Immature natural killer cell (primary cell): Measurements from ENCODE around the gene SERGEF. TPM values are rescaled to one million over a fixed set of nuclear protein-coding genes. Genes with fewer than 3 reads are reported as not detected.

Source experiments
- DNase-seq, 3 donors: peaks; one replicate each; pipeline ENCODE4 v3.0.0; 2022; ENCODE audit warnings: mixed read lengths in 1 of 3
- H3K27ac Mint-ChIP-seq, 6 donors: one replicate each; pipeline ENCODE4 v1.8.0; 2020; ENCODE audit warnings: mixed read lengths in 6 of 6, mild to moderate bottlenecking in 5 of 6, inconsistent platforms in 4 of 6, moderate library complexity in 3 of 6
- H3K27me3 Mint-ChIP-seq, 3 donors: one replicate each; pipeline ENCODE4 v1.8.0; 2020 to 2021; ENCODE audit warnings: low read depth in 3 of 3, mild to moderate bottlenecking in 3 of 3, mixed read lengths in 3 of 3, moderate library complexity in 3 of 3, inconsistent platforms in 1 of 3
- H3K36me3 Mint-ChIP-seq, 3 donors: one replicate each; pipeline ENCODE4 v1.8.0; 2020; ENCODE audit warnings: mixed read lengths in 3 of 3, inconsistent platforms in 2 of 3, mild to moderate bottlenecking in 2 of 3
- H3K4me1 Mint-ChIP-seq, 2 donors: one replicate each; pipeline ENCODE4 v1.8.0; 2020; ENCODE audit warnings: inconsistent platforms in 2 of 2, mild to moderate bottlenecking in 2 of 2, mixed read lengths in 2 of 2, moderate library complexity in 1 of 2
- H3K4me3 Mint-ChIP-seq, 5 donors: one replicate each; pipeline ENCODE4 v1.8.0; 2020; ENCODE audit warnings: mild to moderate bottlenecking in 5 of 5, mixed read lengths in 5 of 5, inconsistent platforms in 3 of 5, moderate library complexity in 3 of 5
- H3K9me3 Mint-ChIP-seq, 6 donors: one replicate each; pipeline ENCODE4 v1.8.0; 2020; ENCODE audit warnings: mild to moderate bottlenecking in 6 of 6, mixed read lengths in 6 of 6, inconsistent platforms in 4 of 6, moderate library complexity in 3 of 6
- polyA plus RNA-seq, 3 donors: library from polyadenylated mRNA; unstranded; fragments of 300-500 nt; fragmentation: Illumina TruSeq; gene quantifications; one replicate each; pipeline ENCODE4 v1.2.3, GENCODE V29; 2021

Gene SERGEF
- polyA plus RNA-seq, 3 donors from 2014 or later, result 52.0 to 104 (median 68.3) TPM

DNA sequence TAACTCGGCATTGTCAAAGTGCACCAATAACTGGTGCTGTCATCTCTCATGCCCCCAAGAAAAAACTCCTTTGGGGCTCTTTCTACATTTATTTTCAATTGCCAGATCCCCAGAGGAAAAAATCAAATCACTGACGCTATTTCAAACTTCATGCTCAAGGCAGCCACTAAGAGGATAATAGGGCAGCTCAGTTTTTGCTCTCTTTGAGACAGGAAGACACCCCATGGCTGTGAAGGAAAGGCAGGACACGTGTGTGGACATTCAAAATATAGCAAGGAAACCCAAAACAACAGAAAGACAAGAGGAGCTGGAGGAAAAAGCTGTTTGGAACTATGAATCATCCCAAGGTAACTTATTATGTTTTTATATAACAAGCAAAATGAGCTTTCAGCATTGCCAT lies 83.7 kb downstream of the SERGEF start:
- Mint-ChIP-seq H3K9me3 (peaks cover 0 to 5% (median 0%) of the 10 kb centered on the region in 6 donors), H3K27ac (peak overlapping the region in 1 of 6 donors; percentile 37), H3K36me3 (peaks cover 12 to 24% (median 16%) of the 10 kb centered on the region in 3 donors)

DNA sequence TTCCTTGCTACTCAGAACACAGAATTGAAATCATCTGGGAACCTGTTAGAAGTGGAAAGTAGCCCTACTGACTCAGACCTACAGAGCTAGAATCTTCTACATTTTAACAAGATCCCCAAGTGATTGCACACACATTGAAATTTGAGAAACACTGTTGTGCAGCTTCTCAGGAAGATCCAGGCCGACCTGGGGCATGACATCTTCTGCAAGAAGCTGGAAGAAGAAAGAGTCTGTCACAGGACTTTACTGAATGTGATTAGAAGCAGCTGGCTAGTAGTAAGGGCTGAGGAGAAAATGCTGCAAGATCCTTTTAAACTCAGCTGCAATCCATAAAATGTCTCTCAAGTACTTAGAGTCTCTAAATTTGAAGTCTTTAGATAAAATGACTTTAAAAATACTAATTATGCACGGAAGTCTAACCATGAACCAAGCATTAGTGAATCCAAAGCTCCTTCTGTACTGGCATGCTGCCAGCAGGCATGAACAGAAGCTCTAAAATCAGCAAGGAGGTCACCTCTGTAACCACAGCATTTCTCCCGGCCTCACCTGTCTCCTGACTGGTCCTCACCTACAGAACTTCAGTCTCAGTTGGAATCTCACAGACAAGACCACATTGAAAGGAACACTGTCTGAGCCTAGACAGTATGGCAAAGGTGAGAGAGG lies 85.0 kb downstream of the SERGEF start:
- no peak for DNase-seq
- Mint-ChIP-seq H3K4me1 (peaks cover 14 to 22% of the 10 kb centered on the region in 2 donors), H3K27me3 (peaks cover 0 to 2% (median 0%) of the 10 kb centered on the region in 3 donors), H3K4me3 (no peak overlapping the region), H3K36me3 (peaks cover 18 to 30% (median 25%) of the 10 kb centered on the region in 3 donors), H3K27ac (no peak overlapping the region), H3K9me3 (peaks cover 0 to 5% (median 0%) of the 10 kb centered on the region in 6 donors)

More for the DNA sequence above, 83.7 kb downstream of the SERGEF start:
- DNase-seq, result no peak
- H3K4me3 Mint-ChIP-seq, result no peak overlapping the region
- H3K4me1 Mint-ChIP-seq, result peaks cover 14 to 24% of the 10 kb centered on the region in 2 donors
- H3K27me3 Mint-ChIP-seq, result peaks cover 0 to 2% (median 0%) of the 10 kb centered on the region in 3 donors

DNA sequence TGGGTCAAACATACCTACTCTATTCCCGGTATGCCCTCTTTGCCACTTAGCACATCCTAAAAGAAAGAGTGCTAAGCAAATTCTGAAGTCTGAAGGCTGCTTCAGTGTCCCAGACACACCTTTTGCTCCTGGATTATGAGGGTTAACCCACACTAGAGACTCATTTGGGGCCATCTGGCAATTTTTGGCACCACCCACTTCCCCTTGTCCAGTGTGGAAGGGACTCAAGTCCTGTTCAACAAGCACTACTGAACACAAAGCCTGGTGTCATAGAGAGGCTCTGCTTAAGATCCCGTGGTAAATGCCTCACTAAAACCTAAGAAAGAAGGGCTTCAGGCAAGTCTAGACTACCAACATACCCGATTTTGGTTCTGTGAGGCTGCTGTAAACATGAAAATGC lies 85.8 kb downstream of the SERGEF start:
- H3K4me3 Mint-ChIP-seq, result no peak overlapping the region
- peaks cover 0 to 2% (median 0%) of the 10 kb centered on the region in 3 donors for H3K27me3 Mint-ChIP-seq
- peaks cover 11 to 26% (median 20%) of the 10 kb centered on the region in 3 donors for H3K36me3 Mint-ChIP-seq
- H3K9me3 Mint-ChIP-seq, result no peaks in the 10 kb centered on the region
- no peak for DNase-seq
- H3K4me1 Mint-ChIP-seq, result peaks cover 8 to 15% of the 10 kb centered on the region in 2 donors
- no peak overlapping the region for H3K27ac Mint-ChIP-seq

DNA sequence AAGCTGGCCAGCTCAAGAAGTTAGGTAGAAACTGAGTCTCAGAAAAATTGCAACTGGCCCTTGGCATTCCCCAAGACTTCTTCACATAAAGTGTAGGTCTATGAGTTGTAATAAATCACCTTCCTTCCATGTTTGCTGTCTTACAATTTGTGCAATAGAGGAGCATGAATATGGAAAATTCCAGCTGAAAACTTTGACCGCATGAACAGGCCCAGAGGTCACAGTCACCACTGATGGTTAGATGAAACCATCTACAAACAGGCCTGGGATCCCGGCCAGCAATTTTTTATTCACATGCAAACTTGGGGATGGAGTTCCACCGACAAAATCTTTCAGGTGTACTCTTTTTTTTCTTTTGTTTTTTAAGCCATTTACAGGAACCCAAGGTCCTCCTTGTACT lies 88.1 kb downstream of the SERGEF start:
- Mint-ChIP-seq H3K36me3 (peaks cover 17 to 35% (median 24%) of the 10 kb centered on the region in 3 donors), H3K4me3 (no peak overlapping the region), H3K4me1 (no peaks in the 10 kb centered on the region), H3K27ac (peak overlapping the region in 1 of 6 donors; percentile 13), H3K9me3 (no peaks in the 10 kb centered on the region), H3K27me3 (peaks cover 0 to 2% (median 0%) of the 10 kb centered on the region in 3 donors)
- DNase-seq, result no peak

DNA sequence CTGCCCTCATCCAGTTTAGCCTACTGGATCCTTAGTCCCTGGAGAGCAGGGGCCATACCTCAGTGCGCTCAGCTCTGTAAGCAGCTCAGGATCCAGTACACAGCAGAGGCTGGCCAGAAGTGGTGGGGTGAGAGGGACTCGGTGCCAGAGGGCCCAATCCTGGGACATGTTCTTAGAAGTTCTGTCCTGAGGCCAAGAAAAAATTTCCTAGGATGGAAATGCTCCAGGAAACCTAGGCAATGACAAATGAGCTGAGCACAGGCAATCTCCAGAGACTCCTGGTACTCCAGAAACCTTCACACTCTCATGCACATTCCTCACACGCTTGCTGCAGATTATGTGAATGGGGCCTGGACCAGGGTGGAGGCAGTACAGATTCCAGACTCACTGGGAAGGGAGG lies 89.6 kb downstream of the SERGEF start:
- no peak overlapping the region for H3K4me3 Mint-ChIP-seq
- no peaks in the 10 kb centered on the region for H3K4me1 Mint-ChIP-seq
- H3K27me3 Mint-ChIP-seq, result peaks cover 0 to 2% (median 0%) of the 10 kb centered on the region in 3 donors
- DNase-seq, result no peak
- no peaks in the 10 kb centered on the region for H3K9me3 Mint-ChIP-seq
- no peak overlapping the region for H3K27ac Mint-ChIP-seq
- peaks cover 21 to 43% (median 28%) of the 10 kb centered on the region in 3 donors for H3K36me3 Mint-ChIP-seq

DNA sequence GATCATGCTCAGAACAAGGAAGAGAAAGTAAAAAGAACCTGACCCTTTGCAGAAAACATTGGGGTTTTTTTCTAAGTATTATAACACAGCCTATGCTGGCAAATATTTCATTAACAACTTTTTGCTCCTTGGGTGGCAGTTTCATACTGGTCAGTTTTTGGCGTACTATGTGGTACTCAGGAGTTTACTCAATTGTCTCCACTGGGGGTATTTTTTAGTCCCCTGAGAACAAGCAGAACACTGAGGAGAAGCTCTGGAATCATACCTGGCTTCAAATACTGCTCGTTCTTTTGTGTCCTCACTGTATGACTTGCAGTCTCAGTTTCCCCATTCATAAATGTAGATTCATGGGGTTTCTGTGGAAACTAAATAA lies 90.4 kb downstream of the SERGEF start:
- Mint-ChIP-seq H3K27me3 (peaks cover 0 to 2% (median 0%) of the 10 kb centered on the region in 3 donors), H3K4me1 (no peaks in the 10 kb centered on the region), H3K36me3 (peaks cover 21 to 44% (median 28%) of the 10 kb centered on the region in 3 donors), H3K27ac (no peak overlapping the region), H3K4me3 (no peak overlapping the region), H3K9me3 (no peaks in the 10 kb centered on the region)
- DNase-seq, result no peak

DNA sequence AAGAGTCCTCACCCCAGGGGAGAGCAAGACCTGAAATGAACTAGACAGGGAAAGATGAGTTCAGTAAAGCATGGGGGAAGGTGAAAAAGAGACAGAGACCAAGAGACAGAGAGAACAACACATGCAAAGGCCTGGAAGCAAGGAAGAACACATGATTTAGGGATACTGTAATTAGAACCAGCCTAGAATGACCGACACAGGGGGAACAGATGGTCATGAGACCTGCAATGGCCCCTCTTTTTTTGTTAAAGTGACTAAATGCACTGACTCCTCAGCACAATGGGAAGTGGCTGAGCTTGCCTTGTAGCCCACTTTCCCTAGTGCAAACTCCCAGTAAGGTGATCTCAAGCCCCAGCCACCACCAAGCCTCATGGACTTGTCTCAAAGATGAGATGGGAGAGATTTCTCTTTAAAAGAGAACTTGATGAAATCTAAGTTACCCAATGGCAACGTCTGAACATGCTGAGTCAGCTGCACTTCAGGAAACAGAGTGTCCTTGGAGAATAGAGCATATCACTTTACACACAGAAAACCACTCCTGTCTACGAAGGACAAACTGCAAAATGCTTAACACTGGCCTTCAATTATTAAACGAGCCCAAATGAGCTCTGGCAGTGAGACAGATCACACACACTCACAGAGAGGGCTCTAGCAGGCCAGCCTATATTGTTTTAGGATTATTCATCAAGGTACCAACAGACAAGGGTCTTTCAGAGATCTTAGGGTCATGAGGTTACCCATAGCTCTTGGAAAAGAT lies 91.0 kb downstream of the SERGEF start:
- Mint-ChIP-seq H3K9me3 (no peaks in the 10 kb centered on the region), H3K4me1 (no peaks in the 10 kb centered on the region), H3K27ac (peak overlapping the region in 5 of 6 donors; percentile 2 to 13 (median 4)), H3K4me3 (no peak overlapping the region), H3K27me3 (peaks cover 0 to 2% (median 0%) of the 10 kb centered on the region in 3 donors), H3K36me3 (peaks cover 21 to 50% (median 28%) of the 10 kb centered on the region in 3 donors)
- DNase-seq, result no peak

DNA sequence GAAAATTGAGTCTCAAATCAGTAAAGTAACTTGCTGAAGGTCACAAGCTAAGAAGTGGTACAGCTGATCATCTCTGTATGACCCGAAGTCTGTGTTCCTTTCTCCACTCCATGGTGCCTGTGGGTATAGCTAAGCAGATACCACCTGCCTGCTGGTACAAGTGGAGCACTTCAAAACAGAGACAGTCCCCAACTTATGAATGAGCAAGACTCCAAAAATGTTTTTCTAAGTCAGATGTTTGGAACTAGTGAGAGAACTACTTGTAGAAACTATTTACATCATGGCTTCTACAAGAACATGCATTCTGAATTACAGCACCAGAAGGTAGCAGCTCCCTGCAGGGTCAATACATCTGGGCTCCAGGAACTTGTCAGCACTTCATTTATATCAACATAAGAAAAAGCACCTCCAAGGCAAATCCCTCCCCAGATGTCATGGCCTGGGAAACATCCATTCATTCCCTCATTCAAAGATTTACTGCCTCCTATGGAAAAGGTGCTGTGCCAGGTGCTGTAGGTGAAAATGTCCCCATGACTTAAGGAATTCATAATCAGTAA lies 94.7 kb downstream of the SERGEF start:
- H3K4me3 Mint-ChIP-seq, result no peak overlapping the region
- no peaks in the 10 kb centered on the region for H3K27me3 Mint-ChIP-seq
- no peak for DNase-seq
- no peaks in the 10 kb centered on the region for H3K4me1 Mint-ChIP-seq
- H3K27ac Mint-ChIP-seq, result no peak overlapping the region
- H3K9me3 Mint-ChIP-seq, result no peaks in the 10 kb centered on the region
- peaks cover 14 to 38% (median 30%) of the 10 kb centered on the region in 3 donors for H3K36me3 Mint-ChIP-seq

DNA sequence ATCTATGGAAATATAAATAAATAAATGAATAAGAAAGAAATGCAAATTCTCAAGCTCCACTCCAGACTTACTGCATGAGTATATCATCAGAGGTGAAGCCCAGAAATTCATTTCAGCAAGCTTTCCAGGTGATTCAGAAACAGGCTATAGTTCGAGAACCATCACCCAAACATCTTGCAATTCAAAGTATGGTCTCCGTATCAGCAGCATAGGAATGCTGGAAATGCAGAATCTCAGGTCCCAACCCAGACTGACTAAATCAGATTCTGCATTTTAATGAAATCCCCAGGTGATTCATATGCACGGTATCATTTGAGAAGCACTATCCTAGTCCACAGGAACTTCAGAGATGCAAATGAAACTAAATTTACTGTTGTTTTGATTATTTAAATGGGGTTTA lies 95.3 kb downstream of the SERGEF start:
- Mint-ChIP-seq H3K9me3 (no peaks in the 10 kb centered on the region), H3K27me3 (no peaks in the 10 kb centered on the region), H3K27ac (no peak overlapping the region), H3K4me1 (no peaks in the 10 kb centered on the region), H3K36me3 (peaks cover 14 to 33% (median 27%) of the 10 kb centered on the region in 3 donors), H3K4me3 (no peak overlapping the region)
- no peak for DNase-seq

DNA sequence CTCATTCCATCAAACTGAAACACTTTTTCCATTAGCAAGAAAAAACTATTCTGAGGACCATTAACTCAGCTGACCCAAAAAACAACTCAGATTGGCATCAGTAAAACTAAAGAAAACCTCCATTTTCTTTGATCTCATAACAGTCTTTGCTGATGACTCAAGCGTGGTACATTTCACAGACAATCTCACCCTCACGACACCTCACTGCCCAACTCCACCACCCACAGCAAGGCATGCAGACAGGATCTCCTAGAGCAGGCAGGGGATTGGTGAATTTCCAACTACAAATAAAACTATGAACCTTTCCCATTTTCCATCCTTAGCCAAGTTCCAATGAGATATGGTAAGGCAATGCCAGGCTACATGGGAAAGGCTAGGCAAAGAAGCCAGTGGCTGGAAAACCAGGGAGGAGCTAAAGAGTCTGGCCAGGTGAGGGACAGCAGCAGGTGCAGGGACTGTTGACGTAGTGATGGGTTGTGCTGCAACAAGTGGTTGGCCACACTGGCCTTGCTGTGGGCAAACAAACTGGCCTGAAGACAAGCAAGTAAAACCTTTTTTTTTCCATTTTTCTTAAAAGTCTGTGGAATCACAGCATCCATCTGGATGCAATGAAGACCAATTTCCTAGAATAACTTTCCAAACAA lies 97.2 kb downstream of the SERGEF start:
- H3K4me3 Mint-ChIP-seq, result no peak overlapping the region
- H3K27ac Mint-ChIP-seq, result no peak overlapping the region
- no peaks in the 10 kb centered on the region for H3K4me1 Mint-ChIP-seq
- no peak for DNase-seq
- no peaks in the 10 kb centered on the region for H3K9me3 Mint-ChIP-seq
- no peaks in the 10 kb centered on the region for H3K27me3 Mint-ChIP-seq
- peaks cover 9 to 30% (median 23%) of the 10 kb centered on the region in 3 donors for H3K36me3 Mint-ChIP-seq

DNA sequence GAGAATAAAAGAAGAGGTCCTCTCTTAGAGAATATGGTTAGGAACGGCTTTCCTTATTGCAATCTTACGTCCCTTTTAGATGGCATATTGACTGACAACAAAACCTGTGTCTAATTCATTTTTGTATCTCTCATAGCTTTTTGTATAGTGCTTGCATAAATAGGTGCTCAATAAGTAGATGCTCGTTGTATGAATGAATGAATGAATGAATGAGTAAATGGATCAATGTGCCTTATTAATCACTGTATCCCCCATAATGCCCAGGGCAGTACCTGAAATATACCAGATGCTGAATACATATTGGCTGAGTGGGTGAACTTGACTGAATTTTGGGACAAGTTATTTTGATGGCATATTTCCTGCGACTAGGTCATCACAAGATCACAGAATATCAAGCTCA lies 97.9 kb downstream of the SERGEF start:
- Mint-ChIP-seq H3K9me3 (no peaks in the 10 kb centered on the region), H3K4me1 (no peaks in the 10 kb centered on the region), H3K4me3 (no peak overlapping the region), H3K36me3 (peaks cover 4 to 35% (median 19%) of the 10 kb centered on the region in 3 donors), H3K27ac (no peak overlapping the region), H3K27me3 (no peaks in the 10 kb centered on the region)
- no peak for DNase-seq

DNA sequence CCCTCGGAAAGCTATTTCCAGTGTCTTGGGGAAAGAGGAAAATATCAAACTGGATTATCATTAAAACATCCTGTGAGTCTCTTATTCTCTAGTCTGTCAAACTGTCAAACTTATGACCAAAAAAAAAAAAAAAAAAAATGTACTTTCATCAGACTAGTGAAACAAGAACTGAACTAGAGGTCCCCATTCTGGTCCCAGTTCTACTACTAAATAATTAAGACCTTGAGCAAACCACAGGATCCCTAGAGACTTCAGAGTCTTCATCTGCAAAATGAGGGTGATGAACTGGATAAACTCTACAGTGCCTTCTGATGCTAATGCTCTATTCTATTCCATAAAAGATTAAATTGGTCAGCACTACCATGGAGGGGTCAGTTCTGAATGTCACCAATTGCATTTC lies 105.8 kb downstream of the SERGEF start:
- H3K36me3 Mint-ChIP-seq, result peaks cover 5 to 20% (median 10%) of the 10 kb centered on the region in 3 donors
- no peak overlapping the region for H3K27ac Mint-ChIP-seq

DNA sequence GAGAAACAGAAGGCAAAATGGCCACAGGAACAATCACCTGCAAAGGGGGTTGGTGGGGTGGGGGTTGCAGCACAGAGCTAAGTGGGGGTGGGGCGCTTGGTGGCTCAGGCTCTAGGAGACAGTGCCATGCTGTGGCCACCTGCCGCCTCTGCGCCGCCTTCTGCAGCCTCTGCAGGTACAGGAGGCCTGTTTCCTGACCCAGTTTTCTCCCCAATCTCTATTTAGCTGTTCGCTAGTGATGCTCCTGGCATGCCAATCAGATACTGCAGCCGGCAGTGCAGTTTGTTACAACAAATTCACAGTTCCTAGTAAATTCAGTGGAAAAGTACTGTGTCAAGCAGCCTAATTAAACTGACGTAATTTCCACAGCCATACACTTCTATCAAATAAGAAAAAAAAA lies 106.4 kb downstream of the SERGEF start:
- no peaks in the 10 kb centered on the region for H3K9me3 Mint-ChIP-seq
- H3K27ac Mint-ChIP-seq, result no peak overlapping the region
- H3K36me3 Mint-ChIP-seq, result peaks cover 10 to 20% (median 11%) of the 10 kb centered on the region in 3 donors
- H3K4me3 Mint-ChIP-seq, result no peak overlapping the region
- no peak for DNase-seq
- H3K4me1 Mint-ChIP-seq, result no peaks in the 10 kb centered on the region
- peaks cover 0 to 2% (median 0%) of the 10 kb centered on the region in 3 donors for H3K27me3 Mint-ChIP-seq

More for the DNA sequence above, 105.8 kb downstream of the SERGEF start:
- no peaks in the 10 kb centered on the region for H3K9me3 Mint-ChIP-seq
- H3K4me1 Mint-ChIP-seq, result no peaks in the 10 kb centered on the region
- no peak overlapping the region for H3K4me3 Mint-ChIP-seq
- H3K27me3 Mint-ChIP-seq, result peaks cover 0 to 2% (median 0%) of the 10 kb centered on the region in 3 donors
- DNase-seq, result no peak
